Stimulated activated naive CD4-positive, alpha-beta T cell treated with Interleukin-2 at 50 U/mL for 16 hours (primary cell): ENCODE results near the gene RPS6KC1.
"Not testable (repeated sequence)": the region's sequence is repeated elsewhere in the genome, so short reads cannot be mapped to it uniquely, and the experiment has no call there.

Source experiments
- DNase-seq: peaks from one replicate; lab custom pipeline; 2025; lab: John Stamatoyannopoulos, UW

The RPS6KC1 gene

DNA sequence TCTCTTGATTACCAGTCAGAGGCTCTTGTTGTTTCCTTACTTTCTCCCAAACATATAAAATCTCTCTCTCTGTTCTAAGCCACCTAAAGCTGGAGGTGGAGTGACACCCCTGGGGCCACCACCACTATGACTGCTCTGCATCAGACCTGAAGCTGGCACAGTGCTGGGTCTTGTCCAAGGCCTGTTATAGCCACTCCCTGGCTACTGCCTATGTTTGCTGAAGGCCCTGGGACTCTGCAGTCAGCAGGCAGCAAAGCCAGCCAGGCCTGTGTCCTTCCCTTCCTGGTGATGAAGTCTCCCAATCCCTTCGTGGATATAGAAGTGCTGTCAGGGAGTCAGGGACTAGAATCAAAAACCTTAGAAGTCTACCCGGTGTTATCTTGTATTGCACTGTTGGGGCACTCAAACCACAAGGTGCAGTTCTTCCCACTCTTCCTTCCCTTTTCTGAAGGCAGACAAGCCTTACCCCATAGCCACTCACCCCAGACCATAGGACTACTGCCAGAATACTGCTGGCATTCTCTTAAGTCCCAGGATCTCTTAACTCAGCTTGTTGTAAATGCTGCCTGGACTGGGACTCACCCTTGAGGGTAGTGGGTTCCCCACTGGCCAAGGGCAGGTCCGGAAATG lies 103.1 kb downstream of the RPS6KC1 start:
- no peak for DNase-seq

DNA sequence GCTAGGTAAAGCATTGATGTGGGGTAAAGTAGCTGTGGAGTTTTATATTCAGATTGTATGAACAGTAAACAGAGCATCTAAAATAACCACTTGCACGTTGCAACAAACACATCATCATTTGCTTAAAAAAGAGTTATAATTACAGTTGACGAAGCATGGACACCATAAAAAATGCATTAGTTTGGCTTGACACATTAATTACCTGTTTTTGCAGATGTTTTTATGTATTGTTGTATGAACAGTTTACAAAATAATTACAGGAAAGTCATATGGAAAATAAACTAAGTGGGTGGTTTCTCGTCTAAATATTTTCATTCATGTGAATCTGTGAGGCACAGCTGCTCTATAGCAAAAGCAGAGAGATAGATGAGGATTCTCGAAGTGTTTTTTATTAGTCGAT lies 108.3 kb downstream of the RPS6KC1 start:
- DNase-seq = no peak

DNA sequence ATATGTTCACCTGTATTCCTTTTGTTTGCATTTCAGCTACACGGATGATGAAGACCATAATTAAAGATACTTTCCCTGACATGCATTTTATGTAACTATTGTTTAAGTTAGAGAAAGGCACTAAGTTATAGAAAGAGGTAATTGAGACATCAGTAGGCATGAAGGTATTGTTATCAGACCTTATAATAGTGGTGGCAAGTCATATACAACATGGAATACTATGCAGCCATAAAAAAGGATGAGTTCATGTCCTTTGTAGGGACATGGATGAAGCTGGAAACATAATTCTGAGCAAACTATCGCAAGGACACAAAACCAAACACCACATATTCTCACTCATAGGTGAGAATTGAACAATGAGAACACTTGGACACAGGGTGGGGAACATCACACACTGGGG lies 109.4 kb downstream of the RPS6KC1 start:
- DNase-seq = not testable (repeated sequence)

GRCh38 chr1:213162338-213162737 lies 111.3 kb downstream of the RPS6KC1 start:
- no peak for DNase-seq

- no peak for DNase-seq
Observed at GRCh38 chr1:213162862-213163261, 111.8 kb downstream of the RPS6KC1 start.

- no peak for DNase-seq
Observed at GRCh38 chr1:213163278-213163711, 112.3 kb downstream of the RPS6KC1 start.

DNA sequence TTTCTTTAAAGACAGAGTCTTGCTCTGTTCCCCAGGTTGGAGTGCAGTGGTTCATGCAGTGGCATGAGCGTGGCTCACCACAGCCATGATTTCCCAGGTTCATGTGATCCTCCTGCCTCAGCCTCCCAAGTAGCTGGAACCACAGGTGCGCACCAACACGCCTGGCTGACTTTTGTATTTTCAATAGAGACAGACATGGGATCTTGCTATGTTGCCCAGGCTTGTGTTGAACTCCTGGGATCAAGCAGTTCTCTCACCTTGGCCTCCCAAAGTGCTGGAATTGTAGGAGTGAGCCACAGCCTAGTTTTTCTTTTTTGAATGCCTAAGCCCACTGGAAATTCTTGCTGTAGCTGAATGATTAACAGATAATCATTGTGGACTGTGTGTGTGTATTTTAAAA lies 113.5 kb downstream of the RPS6KC1 start:
- no peak for DNase-seq

GRCh38 chr1:213166852-213167251 lies 115.8 kb downstream of the RPS6KC1 start:
- no peak for DNase-seq

- no peak for DNase-seq
Observed at GRCh38 chr1:213171711-213172110, 120.7 kb downstream of the RPS6KC1 start.

GRCh38 chr1:213176341-213176740 lies 125.3 kb downstream of the RPS6KC1 start:
- DNase-seq = no peak

GRCh38 chr1:213179784-213180183 lies 128.7 kb downstream of the RPS6KC1 start:
- no peak for DNase-seq

- no peak for DNase-seq
Observed at GRCh38 chr1:213180833-213181232, 129.8 kb downstream of the RPS6KC1 start.

GRCh38 chr1:213183036-213183672 lies 132.1 kb downstream of the RPS6KC1 start:
- DNase-seq = no peak

- DNase-seq = no peak
Observed at GRCh38 chr1:213186168-213186567, 135.1 kb downstream of the RPS6KC1 start.

DNA sequence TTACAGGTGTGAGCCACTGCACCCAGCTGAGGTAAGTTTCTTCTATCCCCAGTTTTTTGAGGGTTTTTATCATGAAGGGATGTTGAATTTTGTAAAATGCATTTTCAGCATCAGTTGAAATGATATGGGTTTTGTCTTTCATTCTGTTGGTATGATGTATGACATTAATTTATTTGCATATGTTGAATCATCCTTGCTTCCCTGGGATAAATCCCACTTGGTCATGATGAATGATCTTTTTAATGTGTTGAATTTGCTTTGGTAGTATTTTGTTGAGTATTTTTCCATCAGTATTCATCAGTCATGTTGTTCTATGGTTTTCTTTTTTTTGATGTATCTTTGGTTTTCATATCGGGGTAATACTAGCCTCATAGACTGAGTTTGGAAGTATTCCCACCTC lies 141.0 kb downstream of the RPS6KC1 start:
- DNase-seq = no peak

GRCh38 chr1:213194383-213194782 lies 143.3 kb downstream of the RPS6KC1 start:
- DNase-seq = no peak

DNA sequence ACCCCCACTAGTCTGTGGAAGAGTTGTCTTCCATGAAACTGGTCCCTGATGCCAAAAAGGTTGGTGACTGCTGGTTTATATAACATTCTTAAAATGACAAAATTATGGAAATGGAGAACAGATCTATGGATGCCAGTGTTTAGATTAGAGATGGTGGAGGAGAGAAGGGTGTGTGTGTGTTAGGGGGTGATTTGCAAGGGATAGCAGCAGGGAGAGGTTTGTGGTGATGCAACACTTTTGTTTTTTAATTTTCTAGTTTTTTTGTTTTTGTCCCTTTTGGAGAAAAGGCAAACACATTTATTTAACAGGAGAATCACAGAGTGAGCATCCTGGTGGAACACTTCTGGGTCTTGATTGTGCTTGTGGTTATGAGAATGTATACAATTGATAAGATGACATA lies 143.8 kb downstream of the RPS6KC1 start:
- DNase-seq = no peak

GRCh38 chr1:213196328-213197054 lies 145.4 kb downstream of the RPS6KC1 start:
- DNase-seq = not testable (repeated sequence)

DNA sequence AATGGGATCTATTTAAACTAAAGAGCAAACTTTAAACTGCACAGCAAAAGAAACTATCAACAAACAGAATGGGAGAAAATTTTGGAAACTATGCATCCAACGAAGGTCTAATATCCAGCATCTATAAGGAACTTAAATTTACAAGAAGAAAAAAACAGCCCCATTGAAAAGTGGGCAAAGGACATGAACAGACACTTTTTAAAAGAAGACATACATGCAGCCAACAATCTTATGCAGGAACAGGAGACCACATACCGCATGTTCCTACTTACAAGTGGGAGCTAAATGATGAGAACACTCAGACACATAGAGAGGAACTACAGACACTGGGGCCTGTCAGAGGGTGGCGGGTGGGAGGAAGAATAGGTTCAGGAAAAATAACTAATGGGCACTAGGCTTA lies 149.6 kb downstream of the RPS6KC1 start:
- DNase-seq = no peak

- DNase-seq = no peak
Observed at GRCh38 chr1:213201380-213202155, 150.5 kb downstream of the RPS6KC1 start.

- DNase-seq = no peak
Observed at GRCh38 chr1:213211201-213211600, 160.2 kb downstream of the RPS6KC1 start.

DNA sequence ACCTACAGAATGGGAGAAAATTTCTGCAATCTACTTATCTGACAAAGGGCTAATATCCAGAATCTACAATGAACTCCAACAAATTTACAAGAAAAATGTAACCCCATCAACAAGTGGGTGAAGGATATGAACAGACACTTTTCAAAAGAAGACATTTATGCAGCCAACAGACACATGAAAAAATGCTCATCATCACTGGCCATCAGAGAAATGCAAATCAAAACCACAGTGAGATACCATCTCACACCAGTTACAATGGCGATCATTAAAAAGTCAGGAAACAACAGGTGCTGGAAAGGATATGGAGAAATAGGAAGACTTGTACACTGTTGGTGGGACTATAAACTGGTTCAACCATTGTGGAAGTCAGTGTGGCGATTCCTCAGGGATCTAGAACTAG lies 168.0 kb downstream of the RPS6KC1 start:
- DNase-seq = not testable (repeated sequence)
